Activated T-helper 1 cell treated with anti-CD3 and anti-CD28 coated beads, Interleukin-12 subunit alpha, Interleukin-12 subunit beta, Interleukin-2, Interleukin-4 antibody, amounts not matched to agents 30 ng/mL and 10 ng/mL and 1 ng/mL, durations not matched to agents 14 hours and 24 hours and 36 hours (primary cell): ENCODE measurements around the gene DMWD. TPM values are rescaled to one million over a fixed set of nuclear protein-coding genes. Genes with fewer than 3 reads are reported as not detected.

Experiments used
- DNase-seq: peaks from one replicate; pipeline ENCODE4 v3.0.0; 2021; ENCODE audit warnings: low spot score
- H3K27ac Mint-ChIP-seq: one replicate; pipeline ENCODE4 v1.8.0; 2021; ENCODE audit warnings: mild to moderate bottlenecking, mixed read lengths
- H3K27me3 Mint-ChIP-seq: one replicate; pipeline ENCODE4 v1.8.0; 2022; ENCODE audit warnings: mild to moderate bottlenecking, moderate library complexity, mixed read lengths; ENCODE audit not compliant: insufficient read depth
- H3K36me3 Mint-ChIP-seq: one replicate; pipeline ENCODE4 v1.8.0; 2021; ENCODE audit warnings: low read depth, mixed read lengths
- H3K4me1 Mint-ChIP-seq: one replicate; pipeline ENCODE4 v1.8.0; 2021; ENCODE audit warnings: low read depth, mixed read lengths
- H3K4me3 Mint-ChIP-seq: one replicate; pipeline ENCODE4 v1.8.0; 2021; ENCODE audit warnings: mild to moderate bottlenecking, moderate library complexity, mixed read lengths
- H3K9me3 Mint-ChIP-seq: one replicate; pipeline ENCODE4 v1.8.0; 2021; ENCODE audit warnings: mixed read lengths
- intact Hi-C: fragments of 100-400 bp; cut with micrococcal nuclease; formaldehyde crosslinking; loops from one replicate; pipeline ENCODE4 v1.15.1; 2024
- total RNA-seq: library from RNA; stranded (reverse); gene quantifications from 2 replicates; pipeline ENCODE4 v1.2.3, GENCODE V29; 2022

The DMWD gene
- total RNA-seq, 1 donor from 2014 or later, result 50.0 TPM

DNA sequence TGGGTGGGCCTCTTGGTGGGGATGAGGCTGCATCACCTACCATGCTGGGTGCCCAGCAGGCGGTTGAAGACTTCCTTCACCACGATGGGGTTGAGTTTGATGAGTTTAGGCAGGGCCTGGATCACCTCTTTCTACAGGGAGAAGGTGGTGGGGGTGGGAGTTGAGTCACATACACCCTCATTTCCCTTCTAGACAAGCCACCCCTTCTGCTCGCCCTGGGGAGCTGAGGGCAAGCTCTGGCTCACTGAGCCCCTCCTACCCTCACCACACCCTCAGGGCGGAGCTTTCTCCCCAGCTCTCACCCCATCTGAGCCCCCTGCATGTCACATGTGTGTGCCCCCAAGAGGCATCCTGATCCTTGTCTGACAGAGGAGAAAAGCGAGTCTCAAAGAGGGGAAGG, 30.1 kb upstream of the DMWD start:
- no peak overlapping the region for H3K4me3 Mint-ChIP-seq
- DNase-seq, result no peak
- peaks cover 28% of the 10 kb centered on the region for H3K36me3 Mint-ChIP-seq
- no peak overlapping the region for H3K27ac Mint-ChIP-seq
- no peaks in the 10 kb centered on the region for H3K4me1 Mint-ChIP-seq
- H3K9me3 Mint-ChIP-seq, result no peaks in the 10 kb centered on the region
- H3K27me3 Mint-ChIP-seq, result no peaks in the 10 kb centered on the region
- intact Hi-C loops, result no loop called here

DNA sequence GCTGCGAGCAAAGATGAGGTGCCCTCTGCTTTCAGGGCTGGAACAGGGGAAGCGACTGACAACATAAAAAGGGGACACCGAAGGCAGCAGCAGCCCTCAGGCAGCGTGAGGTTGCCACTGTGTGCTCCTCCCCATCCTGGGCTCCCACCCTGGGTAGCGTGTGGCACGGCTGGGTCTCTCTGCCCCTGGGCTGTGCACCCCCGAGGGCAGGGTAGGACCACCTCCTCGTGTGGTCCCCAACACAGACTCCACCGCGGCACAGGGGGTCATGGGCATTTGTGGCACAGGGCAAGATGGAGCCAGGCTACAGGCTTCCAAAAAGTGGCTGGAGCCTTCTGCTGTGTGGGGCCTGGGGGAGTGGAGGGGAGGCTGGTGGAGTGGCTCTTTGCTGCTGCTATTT, 28.9 kb upstream of the DMWD start:
- no peaks in the 10 kb centered on the region for H3K27me3 Mint-ChIP-seq
- H3K36me3 Mint-ChIP-seq, result peaks cover 23% of the 10 kb centered on the region
- intact Hi-C loops, result no loop called here
- no peaks in the 10 kb centered on the region for H3K4me1 Mint-ChIP-seq
- DNase-seq, result no peak
- H3K27ac Mint-ChIP-seq, result no peak overlapping the region
- no peaks in the 10 kb centered on the region for H3K9me3 Mint-ChIP-seq
- no peak overlapping the region for H3K4me3 Mint-ChIP-seq

DNA sequence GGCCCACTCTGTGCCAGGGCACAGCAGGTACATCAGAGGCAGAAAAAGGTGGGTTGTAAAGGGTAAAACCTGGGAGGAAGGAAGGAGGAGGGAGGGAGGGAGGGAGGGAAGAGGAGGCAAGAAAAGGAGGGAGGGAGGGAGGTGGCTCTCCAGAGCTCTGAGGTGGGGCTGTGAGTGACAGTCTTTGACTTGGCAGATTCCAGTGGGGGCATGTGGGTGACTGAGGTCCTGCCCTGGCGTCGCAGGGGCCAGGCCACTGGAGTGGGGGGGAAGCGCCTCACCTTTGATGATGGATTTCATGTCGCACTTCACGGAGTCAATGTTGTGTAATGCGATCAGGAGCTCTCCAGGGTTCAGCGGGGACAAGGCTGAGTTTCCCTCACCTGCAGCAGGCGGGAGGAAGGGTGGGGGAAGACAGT, 28.5 kb upstream of the DMWD start:
- H3K9me3 Mint-ChIP-seq, result no peaks in the 10 kb centered on the region
- no peak for DNase-seq
- peaks cover 22% of the 10 kb centered on the region for H3K36me3 Mint-ChIP-seq
- H3K4me3 Mint-ChIP-seq, result no peak overlapping the region
- no peaks in the 10 kb centered on the region for H3K4me1 Mint-ChIP-seq
- no peaks in the 10 kb centered on the region for H3K27me3 Mint-ChIP-seq
- H3K27ac Mint-ChIP-seq, result no peak overlapping the region
- intact Hi-C loops, result no loop called here

DNA sequence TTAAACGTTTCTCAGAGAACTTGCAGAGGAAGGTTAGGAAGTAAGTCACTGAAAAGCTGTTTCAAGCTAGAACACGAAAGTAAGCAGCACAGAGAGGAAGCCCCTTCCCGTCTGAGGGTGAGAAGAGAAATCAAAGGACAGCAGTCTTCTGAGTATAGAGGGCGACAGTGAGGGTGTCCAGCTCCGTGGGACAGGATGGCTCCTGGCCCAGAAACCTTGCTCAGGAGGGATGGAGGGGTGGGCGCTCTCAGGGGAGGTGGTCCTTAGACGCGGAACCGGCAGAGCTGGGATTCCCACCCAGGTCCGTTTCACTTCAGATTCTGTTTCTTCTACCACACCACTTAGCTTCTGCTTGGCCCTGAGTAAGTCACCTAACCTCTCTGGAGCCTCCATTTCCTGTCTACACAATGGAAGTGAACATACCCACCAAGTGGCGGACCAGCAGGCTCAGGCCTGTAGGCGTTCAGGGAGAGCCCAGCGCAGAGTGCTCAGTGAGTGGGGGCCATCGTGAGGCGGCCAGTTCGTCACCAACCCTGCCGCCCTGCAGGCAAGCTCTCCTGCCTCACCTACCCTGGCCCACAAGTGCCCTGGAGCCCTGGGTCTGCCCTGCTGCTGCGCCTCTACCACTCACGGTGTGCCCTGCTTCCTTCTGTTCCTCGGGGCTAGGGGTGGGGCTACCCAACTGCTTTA, 27.9 kb upstream of the DMWD start:
- H3K27ac Mint-ChIP-seq, result no peak overlapping the region
- no peak overlapping the region for H3K4me3 Mint-ChIP-seq
- no peak for DNase-seq
- H3K27me3 Mint-ChIP-seq, result no peaks in the 10 kb centered on the region
- intact Hi-C loops, result no loop called here
- H3K9me3 Mint-ChIP-seq, result no peaks in the 10 kb centered on the region
- H3K4me1 Mint-ChIP-seq, result no peaks in the 10 kb centered on the region
- H3K36me3 Mint-ChIP-seq, result peaks cover 16% of the 10 kb centered on the region

DNA sequence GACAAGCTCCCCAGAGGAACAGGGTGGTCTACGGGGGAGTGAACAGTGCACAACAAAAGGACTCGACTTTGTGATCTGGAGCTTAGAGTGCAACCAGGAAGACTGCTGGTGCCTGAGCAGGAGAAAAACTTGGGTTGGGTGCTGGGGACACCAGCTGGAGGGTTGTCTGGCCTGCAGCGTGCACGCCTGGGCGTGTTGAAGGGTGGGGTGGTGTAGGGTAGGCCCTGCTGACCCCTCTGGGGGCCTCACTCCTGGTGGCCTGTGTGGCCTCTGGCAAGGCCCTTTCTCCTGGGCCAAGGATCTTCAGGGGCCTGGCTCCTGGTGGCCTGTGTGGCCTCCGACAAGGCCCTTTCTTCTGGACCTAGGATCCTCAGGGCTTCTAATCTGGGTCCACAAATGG, 27.1 kb upstream of the DMWD start:
- Mint-ChIP-seq H3K4me3 (no peak overlapping the region), H3K4me1 (no peaks in the 10 kb centered on the region), H3K36me3 (peaks cover 16% of the 10 kb centered on the region), H3K27me3 (no peaks in the 10 kb centered on the region), H3K27ac (no peak overlapping the region), H3K9me3 (no peaks in the 10 kb centered on the region)
- intact Hi-C loops, result no loop called here
- DNase-seq, result no peak

DNA sequence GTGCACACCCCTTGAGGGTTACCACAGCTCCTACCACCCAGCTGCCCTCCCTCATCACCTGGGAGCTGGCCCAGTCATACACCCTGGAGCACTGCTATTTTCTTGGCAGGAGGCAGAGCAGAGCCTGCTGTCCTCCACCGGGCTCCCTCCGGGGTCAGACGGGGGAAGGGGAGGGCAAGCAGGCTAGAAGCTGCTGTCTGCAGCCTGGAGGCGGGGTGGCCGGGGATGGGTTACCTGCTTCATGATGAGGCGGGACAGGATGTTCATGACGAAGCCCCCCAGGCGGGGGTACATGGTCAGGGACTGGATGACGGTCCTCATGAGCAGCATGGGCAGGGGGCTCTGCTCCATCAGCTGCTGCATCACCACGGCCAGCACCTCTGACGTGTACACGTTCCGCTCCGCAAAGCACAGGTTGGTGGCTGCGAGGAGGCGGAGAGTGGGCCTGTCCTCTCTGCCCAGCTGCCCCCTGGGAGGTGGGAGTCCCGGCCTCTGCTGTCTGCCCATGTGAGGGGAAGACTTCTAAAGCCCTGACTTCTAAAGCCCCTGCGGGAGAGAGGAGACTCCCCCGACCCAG, 25.2 kb upstream of the DMWD start:
- no peak overlapping the region for H3K4me3 Mint-ChIP-seq
- peaks cover 7% of the 10 kb centered on the region for H3K36me3 Mint-ChIP-seq
- no peak for DNase-seq
- intact Hi-C loops, result loop anchor here (1.0 to 2.0 kb wide), 5 partner anchors 19 to 84 kb away; partner anchors contain the start of gene MYPOP
- no peaks in the 10 kb centered on the region for H3K9me3 Mint-ChIP-seq
- no peak overlapping the region for H3K27ac Mint-ChIP-seq
- H3K4me1 Mint-ChIP-seq, result no peaks in the 10 kb centered on the region
- H3K27me3 Mint-ChIP-seq, result no peaks in the 10 kb centered on the region

DNA sequence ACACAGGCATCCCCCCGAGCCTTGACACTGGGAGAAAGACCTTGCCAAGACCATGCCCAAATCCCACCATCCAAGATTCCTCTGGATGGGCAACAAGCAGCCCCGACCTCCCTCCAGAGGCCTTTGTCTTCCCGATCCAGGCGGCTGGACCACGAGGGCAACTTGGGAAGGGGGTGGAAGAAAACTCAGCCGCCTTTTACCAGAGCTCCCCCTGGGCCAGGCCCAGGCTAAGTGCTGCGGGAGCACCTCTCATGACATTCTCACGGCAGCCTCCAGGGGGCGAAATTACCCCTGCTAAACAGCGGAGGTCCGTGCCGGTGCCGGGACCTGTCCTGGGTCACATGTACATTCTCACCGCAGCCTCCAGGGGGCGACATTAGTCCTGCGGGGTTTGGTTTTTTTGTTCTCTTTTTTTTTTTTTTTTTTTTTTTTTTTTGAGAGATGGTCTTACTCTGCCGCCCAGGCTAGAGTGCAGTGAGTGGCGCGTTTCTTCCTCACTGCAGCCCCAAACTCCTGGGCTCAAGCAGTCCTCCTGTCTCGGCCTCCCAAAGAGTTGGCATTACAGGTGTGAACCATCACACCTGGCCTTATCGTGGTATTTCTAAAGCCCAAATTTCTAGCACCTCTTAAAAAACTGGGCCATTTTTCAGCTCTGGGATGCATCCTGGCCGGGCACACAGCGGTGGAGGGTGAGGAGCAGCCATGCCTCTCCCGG, 24.5 kb upstream of the DMWD start:
- peak; percentile 89 for DNase-seq
- intact Hi-C loops, result loop anchor here (1.0 to 2.0 kb wide), 5 partner anchors 18 to 85 kb away; partner anchors contain the start of gene MYPOP
- H3K27ac Mint-ChIP-seq, result no peak overlapping the region

DNA sequence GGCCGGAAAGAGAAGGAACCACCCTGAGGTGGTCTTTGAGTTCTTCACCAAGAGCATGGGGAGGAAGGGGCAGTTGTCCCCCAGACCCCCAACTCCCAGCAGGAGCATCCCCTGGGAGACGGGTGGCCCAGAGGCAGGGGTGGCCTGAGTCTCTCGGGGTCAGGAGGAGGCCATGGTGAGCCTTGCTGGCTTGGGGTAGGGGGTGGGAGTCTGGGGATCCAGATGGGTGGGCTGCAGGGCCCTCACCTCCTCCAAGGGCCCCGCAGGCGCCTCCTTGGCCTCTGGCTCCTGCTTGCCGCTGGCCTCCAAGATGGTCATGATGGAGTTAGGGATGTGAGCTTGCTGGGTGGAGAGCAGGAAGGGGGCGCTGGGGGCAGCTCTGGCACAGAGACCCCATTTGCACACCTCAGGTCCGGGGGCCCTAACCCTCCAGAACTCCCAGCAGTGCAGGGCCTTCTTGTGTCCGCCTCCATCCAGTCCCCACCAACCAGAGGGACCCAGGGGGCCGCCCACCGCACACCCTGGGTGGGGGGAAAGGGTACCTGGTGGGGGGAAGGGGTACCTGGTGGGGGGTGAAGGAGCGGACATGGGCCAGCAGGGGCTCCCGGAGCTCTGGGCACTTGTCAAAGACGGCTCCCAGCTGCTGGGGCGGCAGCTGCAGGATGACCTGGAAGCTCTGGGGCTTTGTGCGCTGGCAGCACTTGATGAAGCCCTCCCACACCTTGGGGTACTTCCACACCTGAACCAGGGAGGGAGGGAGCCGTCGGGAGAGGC, 23.8 kb upstream of the DMWD start:
- no peak overlapping the region for H3K4me3 Mint-ChIP-seq
- H3K27me3 Mint-ChIP-seq, result no peaks in the 10 kb centered on the region
- DNase-seq, result no peak
- H3K36me3 Mint-ChIP-seq, result peaks cover 7% of the 10 kb centered on the region
- no peaks in the 10 kb centered on the region for H3K9me3 Mint-ChIP-seq
- intact Hi-C loops, result loop anchor here (1.0 to 2.0 kb wide), 5 partner anchors 18 to 86 kb away; partner anchors contain the start of gene MYPOP
- H3K27ac Mint-ChIP-seq, result no peak overlapping the region
- no peaks in the 10 kb centered on the region for H3K4me1 Mint-ChIP-seq

More for the DNA sequence above, 24.5 kb upstream of the DMWD start:
- no peaks in the 10 kb centered on the region for H3K27me3 Mint-ChIP-seq
- H3K36me3 Mint-ChIP-seq, result peaks cover 7% of the 10 kb centered on the region
- H3K9me3 Mint-ChIP-seq, result no peaks in the 10 kb centered on the region
- no peak overlapping the region for H3K4me3 Mint-ChIP-seq
- H3K4me1 Mint-ChIP-seq, result no peaks in the 10 kb centered on the region

DNA sequence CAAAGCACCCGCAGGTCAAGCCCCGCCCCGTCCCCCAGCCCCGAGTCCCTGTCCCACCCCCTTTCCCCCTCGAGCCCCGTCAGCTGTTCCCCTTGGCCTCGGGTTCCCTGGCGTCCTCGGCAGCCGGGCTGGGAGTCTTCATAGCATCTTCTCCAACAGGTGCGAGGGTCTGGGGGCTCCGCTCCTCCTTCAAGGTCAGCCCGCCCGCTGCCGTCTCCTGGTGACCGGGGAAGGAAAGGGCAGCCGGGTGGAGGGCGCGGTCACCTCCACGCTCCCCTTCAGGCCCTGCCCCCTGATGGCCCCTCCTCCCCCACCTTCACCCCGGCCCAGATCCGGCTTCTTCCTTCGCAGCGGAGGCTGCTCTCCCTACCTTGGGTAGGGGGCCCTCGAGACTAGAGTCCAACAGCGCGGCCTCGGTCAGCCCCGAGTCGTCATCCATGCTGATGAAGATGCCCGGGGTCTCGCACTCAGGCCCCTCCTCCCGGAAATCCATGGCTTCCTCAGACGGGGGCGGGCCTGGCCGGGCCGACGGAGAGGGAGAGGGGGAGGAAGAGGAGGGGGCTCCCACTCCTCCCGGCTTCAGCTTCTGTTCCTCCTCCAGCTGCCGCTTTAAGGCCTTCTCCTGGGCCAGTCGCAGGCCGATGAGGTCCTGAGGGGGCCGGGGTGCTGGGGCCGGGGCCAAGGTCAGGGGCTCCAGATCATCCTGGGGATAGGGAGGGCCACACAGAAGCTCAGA, 23.0 kb upstream of the DMWD start:
- intact Hi-C loops, result loop anchor here (2.0 kb wide), 1 partner anchor 17 kb away; no protein-coding TSS in a partner anchor
- no peak for DNase-seq
- H3K27me3 Mint-ChIP-seq, result no peaks in the 10 kb centered on the region

DNA sequence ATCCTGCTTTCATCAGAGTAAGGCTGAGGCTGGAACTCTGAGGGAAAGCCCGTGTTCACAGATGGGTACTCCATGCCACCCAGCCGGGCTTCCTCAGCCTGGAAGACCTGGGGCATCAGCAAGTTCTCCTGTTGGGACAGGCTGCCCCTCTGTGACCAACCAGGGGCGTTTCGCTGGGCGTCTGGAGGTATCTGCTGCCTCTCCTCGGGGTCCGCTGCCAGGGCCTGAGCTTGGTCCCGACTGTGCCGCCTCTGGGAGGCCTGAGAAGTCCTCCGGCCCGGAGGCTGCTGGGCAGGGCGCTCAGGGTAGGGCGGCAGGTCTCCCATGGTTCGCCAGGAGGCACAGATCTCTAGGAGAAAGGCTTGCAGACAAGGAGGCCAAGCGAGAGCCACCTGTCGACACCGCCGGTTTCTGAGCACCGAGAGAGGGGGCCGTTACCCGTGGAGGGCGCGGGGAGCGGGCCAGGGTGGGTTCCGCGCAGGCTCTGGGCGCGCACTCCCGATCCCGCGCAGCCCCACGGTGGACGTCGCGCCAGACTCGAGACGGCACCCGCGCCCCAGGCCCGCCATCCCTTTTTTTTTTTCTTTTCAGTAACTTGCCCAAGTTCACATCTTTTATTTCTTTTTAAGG, 22.3 kb upstream of the DMWD start, which contains the start of gene RSPH6A:
Gene RSPH6A, minus strand, starts transcription at position 458 of the 630 bp plus-strand sequence. Its CDS starts 132 bp downstream, at position 326.
- Mint-ChIP-seq H3K9me3 (no peaks in the 10 kb centered on the region), H3K4me1 (no peaks in the 10 kb centered on the region), H3K27me3 (no peaks in the 10 kb centered on the region), H3K4me3 (no peak within 1 kb of the TSS), H3K36me3 (peaks cover under 1% of the 10 kb centered on the region), H3K27ac (no peak within 1 kb of the TSS)
- intact Hi-C loops, result no loop called here
- DNase-seq, result no peak

More for the DNA sequence above, 23.0 kb upstream of the DMWD start:
- H3K9me3 Mint-ChIP-seq, result no peaks in the 10 kb centered on the region
- H3K36me3 Mint-ChIP-seq, result peaks cover 4% of the 10 kb centered on the region
- H3K4me1 Mint-ChIP-seq, result no peaks in the 10 kb centered on the region
- H3K27ac Mint-ChIP-seq, result no peak overlapping the region
- no peak overlapping the region for H3K4me3 Mint-ChIP-seq

DNA sequence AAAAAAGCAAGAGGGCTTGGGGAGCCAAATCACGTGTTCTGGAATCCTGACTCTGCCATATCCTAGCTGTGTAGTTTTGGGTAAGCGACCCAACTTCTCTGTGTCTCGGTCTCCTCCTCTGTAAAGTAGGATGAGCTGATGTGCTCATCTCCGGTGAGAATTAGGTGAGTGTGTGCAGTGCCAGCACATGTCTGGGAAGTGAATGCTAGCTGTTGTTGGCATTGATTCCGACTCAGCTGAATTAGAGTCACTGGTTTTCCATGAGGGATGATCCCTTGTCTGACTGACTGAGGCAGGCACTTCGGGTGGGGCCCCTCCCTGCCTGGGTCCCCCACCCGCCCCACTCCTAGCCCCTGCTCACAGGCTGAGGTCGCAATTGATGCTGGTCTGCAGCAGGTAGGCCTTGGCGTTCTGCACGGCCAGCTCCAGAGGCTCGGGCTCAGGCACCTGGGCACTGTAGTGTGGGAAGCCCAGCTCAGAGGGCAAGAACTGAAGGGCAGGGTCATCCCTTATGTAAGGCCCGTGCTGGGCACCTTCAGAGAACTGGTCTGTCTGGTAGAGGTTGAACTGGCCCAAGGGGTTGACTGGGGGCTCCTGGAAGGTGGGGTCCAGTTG, 21.6 kb upstream of the DMWD start:
- H3K27ac Mint-ChIP-seq, result no peak overlapping the region
- no peaks in the 10 kb centered on the region for H3K36me3 Mint-ChIP-seq
- no peak overlapping the region for H3K4me3 Mint-ChIP-seq
- DNase-seq, result no peak
- peaks cover 6% of the 10 kb centered on the region for H3K4me1 Mint-ChIP-seq
- H3K9me3 Mint-ChIP-seq, result no peaks in the 10 kb centered on the region
- H3K27me3 Mint-ChIP-seq, result no peaks in the 10 kb centered on the region
- intact Hi-C loops, result no loop called here
